Panc1 (cell line): ENCODE data around the gene AATK. TPM values are rescaled to one million over a fixed set of nuclear protein-coding genes. Genes with fewer than 3 reads are reported as not detected.
A peak's percentile ranks its signal among the peaks of the same experiment; 100 is the strongest.

Experiments
- ATAC-seq: fragments of 200-7000 bp; cut with Tn5 transposase; 2 replicates; pipeline ENCODE4 v1.9.1; 2020; ENCODE audit warnings: mild to moderate bottlenecking, moderate library complexity
- BruUV-seq: library from RNA; stranded (reverse); fragments of 400-500 nt; replicated peaks from 2 replicates; lab custom pipeline; 2021; lab: Mats Ljungman, UMichigan
- CTCF ChIA-PET: fragments of 300-600 bp; sonication (Branson Sonifier 250); formaldehyde crosslinking; loops from one replicate; lab custom pipeline; 2022; ENCODE audit warnings: antibody characterized with exemption; lab: Charles Lee
- POLR2A ChIA-PET: fragments of 300-600 bp; sonication (Branson Sonifier 250); formaldehyde crosslinking; loops from one replicate; lab custom pipeline; 2022; ENCODE audit warnings: antibody characterized with exemption; lab: Charles Lee
- DNase-seq: peaks from one replicate; pipeline ENCODE4 v3.0.0-alpha.2; 2010; ENCODE audit warnings: low read depth, low spot score
- H3K27ac ChIP-seq: 2 replicates; pipeline ENCODE4 v1.5.1; 2011; ENCODE audit warnings: mild to moderate bottlenecking, low read length, inconsistent platforms
- H3K27me3 ChIP-seq: fragments of 200-500 bp; sonication (Bioruptor generic); 2 replicates; pipeline ENCODE4 v1.6.0; 2014; ENCODE audit warnings: low read length, inconsistent platforms; ENCODE audit not compliant: control insufficient read depth, insufficient read depth
- H3K36me3 ChIP-seq: fragments of 200-500 bp; sonication (Bioruptor generic); 2 replicates; pipeline ENCODE4 v1.5.1; 2014; ENCODE audit warnings: inconsistent platforms, mild to moderate bottlenecking, low read length, moderate library complexity; ENCODE audit not compliant: control insufficient read depth, insufficient read depth
- H3K4me1 ChIP-seq: 2 replicates; pipeline ENCODE4 v1.5.1; 2011; ENCODE audit warnings: inconsistent platforms, mild to moderate bottlenecking, low read length, moderate library complexity; ENCODE audit not compliant: control insufficient read depth, insufficient read depth
- H3K4me3 ChIP-seq, 2 experiments: 2 replicates each; pipeline ENCODE4 v1.5.1; 2011 to 2012; ENCODE audit warnings: low read depth in 2 of 2, low read length in 2 of 2, mild to moderate bottlenecking in 2 of 2, inconsistent platforms in 1 of 2, moderate library complexity in 1 of 2
- H3K9me3 ChIP-seq: fragments of 200-500 bp; sonication (Bioruptor generic); 2 replicates; pipeline ENCODE4 v1.5.1; 2014; ENCODE audit warnings: low read depth, mild to moderate bottlenecking, inconsistent platforms, low read length, moderate library complexity; ENCODE audit not compliant: control insufficient read depth, insufficient read depth
- POLR2AphosphoS5 ChIP-seq: IDR thresholded peaks from 2 replicates; pipeline ENCODE4 v1.6.1; 2012; ENCODE audit warnings: mild to moderate bottlenecking, low read depth, low read length, moderate library complexity
- SIN3A ChIP-seq: IDR thresholded peaks from 2 replicates; pipeline ENCODE4 v1.6.1; 2012; ENCODE audit warnings: low read depth, mild to moderate bottlenecking, low read length, moderate library complexity, borderline replicate concordance; ENCODE audit not compliant: insufficient read depth
- TCF7L2 ChIP-seq: IDR thresholded peaks from 2 replicates; pipeline ENCODE4 v1.6.1; 2011; ENCODE audit warnings: mild to moderate bottlenecking, low read depth, low read length, inconsistent platforms
- in situ Hi-C: cut with HindIII; loops from 2 replicates; pipeline ENCODE4 v1.10.0; 2016; ENCODE audit warnings: low sequenced_read_pairs, low pct_unique_long_range_greater_than_20kb
- intact Hi-C: fragments of 100-400 bp; cut with micrococcal nuclease; formaldehyde crosslinking; loops from one replicate; pipeline ENCODE4 v1.10.0; 2022; ENCODE audit not compliant: unreplicated experiment
- total RNA-seq: library from RNA; stranded (reverse); gene quantifications from one replicate; pipeline ENCODE4 v1.2.1, GENCODE V29; 2021; ENCODE audit not compliant: unreplicated experiment
- TF ChIP-seq, protein P1 (sequence below), 2 experiments: IDR thresholded peaks; 2 replicates each; pipeline ENCODE4 v1.6.1; 2011 to 2012; ENCODE audit warnings: low read depth in 2 of 2, control low read depth in 1 of 2, low read length in 1 of 2, mild to moderate bottlenecking in 1 of 2, moderate library complexity in 1 of 2; ENCODE audit not compliant: insufficient read depth in 1 of 2
- TF ChIP-seq, protein P2 (sequence below): fragments of 450-650 bp; IDR thresholded peaks from 2 replicates; pipeline ENCODE4 v1.5.1; 2017; ENCODE audit warnings: mild to moderate bottlenecking

The AATK gene
- total RNA-seq, 1 experiment from 2014 or later: 3.7 TPM

GRCh38 chr17:81090361-81091136, 75.5 kb downstream of the AATK start:
- Histone ChIP-seq H3K27ac (no peak overlapping the region), H3K27me3 (no peaks in the 10 kb centered on the region), H3K4me3 (no peak overlapping the region), H3K9me3 (no peaks in the 10 kb centered on the region), H3K36me3 (peaks cover 5% of the 10 kb centered on the region; the same call in 1 of the 2 replicates), H3K4me1 (peaks cover 38% of the 10 kb centered on the region)
- intact Hi-C loops: no loop called here
- no TSS peak for BruUV-seq
- ChIA-PET POLR2A (no interaction called here), CTCF (no interaction called here)
- DNase-seq (no peak), ATAC-seq (0 out of 2 replicates have a peak, but pooled peaks have one; percentile 8)
- in situ Hi-C loops: no loop called here
- no peak for TF ChIP-seq SIN3A
- TF ChIP-seq POLR2AphosphoS5: no peak
- TF ChIP-seq, protein P1, sequence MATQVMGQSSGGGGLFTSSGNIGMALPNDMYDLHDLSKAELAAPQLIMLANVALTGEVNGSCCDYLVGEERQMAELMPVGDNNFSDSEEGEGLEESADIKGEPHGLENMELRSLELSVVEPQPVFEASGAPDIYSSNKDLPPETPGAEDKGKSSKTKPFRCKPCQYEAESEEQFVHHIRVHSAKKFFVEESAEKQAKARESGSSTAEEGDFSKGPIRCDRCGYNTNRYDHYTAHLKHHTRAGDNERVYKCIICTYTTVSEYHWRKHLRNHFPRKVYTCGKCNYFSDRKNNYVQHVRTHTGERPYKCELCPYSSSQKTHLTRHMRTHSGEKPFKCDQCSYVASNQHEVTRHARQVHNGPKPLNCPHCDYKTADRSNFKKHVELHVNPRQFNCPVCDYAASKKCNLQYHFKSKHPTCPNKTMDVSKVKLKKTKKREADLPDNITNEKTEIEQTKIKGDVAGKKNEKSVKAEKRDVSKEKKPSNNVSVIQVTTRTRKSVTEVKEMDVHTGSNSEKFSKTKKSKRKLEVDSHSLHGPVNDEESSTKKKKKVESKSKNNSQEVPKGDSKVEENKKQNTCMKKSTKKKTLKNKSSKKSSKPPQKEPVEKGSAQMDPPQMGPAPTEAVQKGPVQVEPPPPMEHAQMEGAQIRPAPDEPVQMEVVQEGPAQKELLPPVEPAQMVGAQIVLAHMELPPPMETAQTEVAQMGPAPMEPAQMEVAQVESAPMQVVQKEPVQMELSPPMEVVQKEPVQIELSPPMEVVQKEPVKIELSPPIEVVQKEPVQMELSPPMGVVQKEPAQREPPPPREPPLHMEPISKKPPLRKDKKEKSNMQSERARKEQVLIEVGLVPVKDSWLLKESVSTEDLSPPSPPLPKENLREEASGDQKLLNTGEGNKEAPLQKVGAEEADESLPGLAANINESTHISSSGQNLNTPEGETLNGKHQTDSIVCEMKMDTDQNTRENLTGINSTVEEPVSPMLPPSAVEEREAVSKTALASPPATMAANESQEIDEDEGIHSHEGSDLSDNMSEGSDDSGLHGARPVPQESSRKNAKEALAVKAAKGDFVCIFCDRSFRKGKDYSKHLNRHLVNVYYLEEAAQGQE (IDR thresholded peaks at IDR 0.05; ENCODE audit: insufficient read depth in 1 of 2, low read depth in 2 of 2, low read length in 1 of 2): no peak
- no peak for TF ChIP-seq TCF7L2
- TF ChIP-seq, protein P2, sequence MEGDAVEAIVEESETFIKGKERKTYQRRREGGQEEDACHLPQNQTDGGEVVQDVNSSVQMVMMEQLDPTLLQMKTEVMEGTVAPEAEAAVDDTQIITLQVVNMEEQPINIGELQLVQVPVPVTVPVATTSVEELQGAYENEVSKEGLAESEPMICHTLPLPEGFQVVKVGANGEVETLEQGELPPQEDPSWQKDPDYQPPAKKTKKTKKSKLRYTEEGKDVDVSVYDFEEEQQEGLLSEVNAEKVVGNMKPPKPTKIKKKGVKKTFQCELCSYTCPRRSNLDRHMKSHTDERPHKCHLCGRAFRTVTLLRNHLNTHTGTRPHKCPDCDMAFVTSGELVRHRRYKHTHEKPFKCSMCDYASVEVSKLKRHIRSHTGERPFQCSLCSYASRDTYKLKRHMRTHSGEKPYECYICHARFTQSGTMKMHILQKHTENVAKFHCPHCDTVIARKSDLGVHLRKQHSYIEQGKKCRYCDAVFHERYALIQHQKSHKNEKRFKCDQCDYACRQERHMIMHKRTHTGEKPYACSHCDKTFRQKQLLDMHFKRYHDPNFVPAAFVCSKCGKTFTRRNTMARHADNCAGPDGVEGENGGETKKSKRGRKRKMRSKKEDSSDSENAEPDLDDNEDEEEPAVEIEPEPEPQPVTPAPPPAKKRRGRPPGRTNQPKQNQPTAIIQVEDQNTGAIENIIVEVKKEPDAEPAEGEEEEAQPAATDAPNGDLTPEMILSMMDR: no peak

DNA sequence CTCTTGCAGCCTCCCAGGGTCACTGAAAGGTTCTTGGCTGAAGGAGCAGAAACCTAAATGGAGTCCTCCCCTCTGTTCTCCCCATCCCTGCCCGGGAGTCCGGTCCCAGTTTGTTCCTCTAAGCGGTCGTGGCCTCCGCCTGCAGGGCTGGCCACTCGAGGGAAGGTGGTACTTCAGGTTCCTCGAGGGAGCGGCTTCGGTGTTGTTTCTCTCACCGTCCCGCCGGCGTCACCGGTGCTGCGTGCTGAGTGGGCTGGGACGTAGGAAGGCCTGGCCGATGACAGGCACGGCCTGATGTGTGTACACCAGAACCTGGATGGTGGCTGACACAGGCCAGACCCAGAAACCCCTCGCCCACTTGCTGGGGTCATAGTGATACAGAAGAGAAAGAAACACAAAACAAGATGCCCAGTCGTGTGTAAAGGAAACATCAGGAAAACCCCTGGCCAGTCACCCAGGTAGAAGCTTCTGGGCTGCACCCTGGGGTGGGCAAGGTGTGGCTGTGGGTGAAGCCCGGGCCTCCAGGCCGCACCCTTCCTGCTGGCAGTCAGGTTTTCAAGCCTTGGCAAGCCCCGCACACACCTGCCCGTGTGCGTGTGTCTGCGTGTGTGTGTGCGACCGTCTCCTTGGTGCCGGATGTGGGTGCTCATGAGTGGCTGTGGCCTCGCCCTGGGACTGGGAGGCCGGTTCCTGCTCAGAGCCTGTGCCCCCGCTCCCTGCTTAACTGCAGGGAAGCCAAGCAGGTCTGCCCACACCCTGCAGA, 79.1 kb downstream of the AATK start:
- intact Hi-C loops: no loop called here
- H3K9me3 ChIP-seq: no peaks in the 10 kb centered on the region
- peaks cover 3% of the 10 kb centered on the region; the same call in 1 of the 2 replicates for H3K4me1 ChIP-seq
- H3K27me3 ChIP-seq: no peaks in the 10 kb centered on the region
- in situ Hi-C loops: no loop called here
- DNase-seq (no peak), ATAC-seq (no peak)
- peaks cover 5% of the 10 kb centered on the region; the same call in 1 of the 2 replicates for H3K36me3 ChIP-seq
- H3K4me3 ChIP-seq: no peak overlapping the region
- BruUV-seq: no TSS peak
- ChIA-PET POLR2A (no interaction called here), CTCF (no interaction called here)
- H3K27ac ChIP-seq: no peak overlapping the region
- TF ChIP-seq, protein P1 (IDR thresholded peaks at IDR 0.05; ENCODE audit: insufficient read depth in 1 of 2, low read depth in 2 of 2, low read length in 1 of 2): no peak
- TF ChIP-seq TCF7L2: no peak
- TF ChIP-seq, protein P2: no peak
- no peak for TF ChIP-seq SIN3A
- no peak for TF ChIP-seq POLR2AphosphoS5
